CD4-positive, CD25-positive, alpha-beta regulatory T cell (primary cell): ENCODE data around the gene ZBTB16. TPM values are rescaled to one million over a fixed set of nuclear protein-coding genes. Genes with fewer than 3 reads are reported as not detected.

Experiments
- ATAC-seq, 2 donors: fragments of 150-1000 bp; cut with Tn5 transposase; one replicate each; pipeline ENCODE4 v1.10.0; 2021; ENCODE audit warnings: low read depth in 2 of 2, moderate number of reproducible peaks in 2 of 2, moderate library complexity in 1 of 2
- DNase-seq, 3 donors: peaks; one replicate each; pipeline versions ENCODE4 v3.0.0 to v3.0.0-alpha.2; 2012 to 2022; ENCODE audit warnings: mixed read lengths in 1 of 3
- H3K27ac ChIP-seq: one replicate; pipeline ENCODE4 v1.7.0; 2013; ENCODE audit warnings: mild to moderate bottlenecking, low read length; ENCODE audit not compliant: insufficient read depth, poor library complexity, severe bottlenecking
- H3K27me3 ChIP-seq: one replicate; pipeline ENCODE4 v1.7.0; 2013; ENCODE audit warnings: low read length; ENCODE audit not compliant: control insufficient read depth, insufficient read depth
- H3K36me3 ChIP-seq: one replicate; pipeline ENCODE4 v1.7.0; 2013; ENCODE audit warnings: mild to moderate bottlenecking, low read length, moderate library complexity; ENCODE audit not compliant: control insufficient read depth, insufficient read depth
- H3K4me1 ChIP-seq: 2 replicates; pipeline ENCODE4 v1.7.0; 2013; ENCODE audit warnings: mild to moderate bottlenecking, low read length; ENCODE audit not compliant: insufficient read depth, control insufficient read depth, poor library complexity, severe bottlenecking
- H3K4me3 ChIP-seq: one replicate; pipeline ENCODE4 v1.7.0; 2013; ENCODE audit warnings: low read depth, mild to moderate bottlenecking, low read length, moderate library complexity
- H3K9me3 ChIP-seq, 2 experiments: 1 replicate in 1 of 2; 2 replicates in 1 of 2; pipeline ENCODE4 v1.7.0; 2013; ENCODE audit warnings: low read length in 2 of 2, mild to moderate bottlenecking in 1 of 2, moderate library complexity in 1 of 2; ENCODE audit not compliant: control insufficient read depth in 2 of 2
- H3K27ac Mint-ChIP-seq, 3 donors: one replicate each; pipeline ENCODE4 v1.8.0; 2020 to 2022; ENCODE audit warnings: mild to moderate bottlenecking in 3 of 3, mixed read lengths in 3 of 3, moderate library complexity in 2 of 3
- H3K27me3 Mint-ChIP-seq: one replicate; pipeline ENCODE4 v1.8.0; 2022; ENCODE audit warnings: mild to moderate bottlenecking, mixed read lengths
- H3K36me3 Mint-ChIP-seq: one replicate; pipeline ENCODE4 v1.8.0; 2020; ENCODE audit warnings: mixed read lengths
- H3K4me1 Mint-ChIP-seq, 4 donors: one replicate each; pipeline ENCODE4 v1.8.0; 2020 to 2022; ENCODE audit warnings: mixed read lengths in 4 of 4, mild to moderate bottlenecking in 1 of 4
- H3K4me3 Mint-ChIP-seq, 4 donors: one replicate each; pipeline ENCODE4 v1.8.0; 2020 to 2022; ENCODE audit warnings: mild to moderate bottlenecking in 4 of 4, mixed read lengths in 4 of 4, moderate library complexity in 3 of 4
- H3K9me3 Mint-ChIP-seq, 7 donors: one replicate each; pipeline ENCODE4 v1.8.0; 2020 to 2022; ENCODE audit warnings: mixed read lengths in 7 of 7, mild to moderate bottlenecking in 3 of 7, moderate library complexity in 2 of 7
- polyA plus RNA-seq, 4 donors: library from polyadenylated mRNA; unstranded; fragments of 300-500 nt; fragmentation: Illumina TruSeq; gene quantifications; one replicate each; pipeline ENCODE4 v1.2.3, GENCODE V29; 2021
- total RNA-seq: library from RNA; stranded (reverse); gene quantifications from one replicate; pipeline ENCODE4 v1.2.3, GENCODE V29; 2022

The ZBTB16 gene
- total and polyA plus RNA-seq, 5 donors from 2014 or later, result 2.9 to 28.1 (median 8.5) TPM

- H3K9me3 Mint-ChIP-seq, result peaks cover 0 to 2% (median 0%) of the 10 kb centered on the region in 7 donors
- Histone ChIP-seq H3K9me3 (no peaks in the 10 kb centered on the region), H3K4me1 (no peaks in the 10 kb centered on the region), H3K36me3 (no peaks in the 10 kb centered on the region), H3K27ac (no peak overlapping the region), H3K27me3 (no peaks in the 10 kb centered on the region), H3K4me3 (no peak overlapping the region)
- DNase-seq (no peak), ATAC-seq (no peak)
- no peak overlapping the region for H3K27ac Mint-ChIP-seq
- peaks cover 6% of the 10 kb centered on the region for H3K27me3 Mint-ChIP-seq
- no peak overlapping the region for H3K4me3 Mint-ChIP-seq
- peaks cover 3% of the 10 kb centered on the region for H3K36me3 Mint-ChIP-seq
- H3K4me1 Mint-ChIP-seq, result peaks cover 0 to 6% (median 1%) of the 10 kb centered on the region in 4 donors
These were observed 182.5 kb downstream of the ZBTB16 start for GRCh38 chr11:114242032-114242431.

GRCh38 chr11:114243461-114244372 is 184.2 kb downstream of the ZBTB16 start:
- H3K4me3 Mint-ChIP-seq, result no peak overlapping the region
- no peaks in the 10 kb centered on the region for H3K36me3 ChIP-seq
- no peak for ATAC-seq

GRCh38 chr11:114244726-114245394 is 185.3 kb downstream of the ZBTB16 start:
- no peaks in the 10 kb centered on the region for H3K4me1 ChIP-seq
- no peak overlapping the region for H3K27ac Mint-ChIP-seq
- DNase-seq (no peak), ATAC-seq (no peak)
- H3K9me3 ChIP-seq, result no peaks in the 10 kb centered on the region
- H3K27me3 Mint-ChIP-seq, result peaks cover 5% of the 10 kb centered on the region
- H3K4me1 Mint-ChIP-seq, result peaks cover 0 to 6% (median 1%) of the 10 kb centered on the region in 4 donors
- no peak overlapping the region for H3K4me3 Mint-ChIP-seq
- H3K9me3 Mint-ChIP-seq, result peaks cover 0 to 2% (median 0%) of the 10 kb centered on the region in 7 donors
- H3K4me3 ChIP-seq, result no peak overlapping the region
- H3K36me3 Mint-ChIP-seq, result peaks cover 3% of the 10 kb centered on the region
- H3K27ac ChIP-seq, result no peak overlapping the region
- no peaks in the 10 kb centered on the region for H3K36me3 ChIP-seq
- H3K27me3 ChIP-seq, result no peaks in the 10 kb centered on the region

More at GRCh38 chr11:114243461-114244372, 184.2 kb downstream of the ZBTB16 start:
- no peak for DNase-seq
- H3K36me3 Mint-ChIP-seq, result peaks cover 3% of the 10 kb centered on the region
- no peaks in the 10 kb centered on the region for H3K27me3 ChIP-seq
- H3K4me1 Mint-ChIP-seq, result peaks cover 0 to 6% (median 1%) of the 10 kb centered on the region in 4 donors
- peaks cover 0 to 2% (median 0%) of the 10 kb centered on the region in 7 donors for H3K9me3 Mint-ChIP-seq
- no peaks in the 10 kb centered on the region for H3K9me3 ChIP-seq
- H3K4me3 ChIP-seq, result no peak overlapping the region
- H3K27ac Mint-ChIP-seq, result no peak overlapping the region
- H3K27me3 Mint-ChIP-seq, result peaks cover 5% of the 10 kb centered on the region
- no peak overlapping the region for H3K27ac ChIP-seq
- H3K4me1 ChIP-seq, result no peaks in the 10 kb centered on the region

- DNase-seq (no peak), ATAC-seq (no peak)
- H3K27ac ChIP-seq, result no peak overlapping the region
- Mint-ChIP-seq H3K36me3 (peaks cover 3% of the 10 kb centered on the region), H3K27ac (no peak overlapping the region), H3K4me3 (peak overlapping the region in 1 of 4 donors; percentile 43), H3K9me3 (peaks cover 0 to 2% (median 0%) of the 10 kb centered on the region in 7 donors), H3K4me1 (peaks cover 0 to 6% (median 0%) of the 10 kb centered on the region in 4 donors), H3K27me3 (peaks cover 5% of the 10 kb centered on the region)
- no peaks in the 10 kb centered on the region for H3K9me3 ChIP-seq
- H3K4me1 ChIP-seq, result no peaks in the 10 kb centered on the region
- H3K36me3 ChIP-seq, result no peaks in the 10 kb centered on the region
- no peaks in the 10 kb centered on the region for H3K27me3 ChIP-seq
- no peak overlapping the region for H3K4me3 ChIP-seq
These were observed 187.0 kb downstream of the ZBTB16 start for GRCh38 chr11:114246321-114247069.

- no peaks in the 10 kb centered on the region for H3K4me1 ChIP-seq
- no peak overlapping the region for H3K4me3 Mint-ChIP-seq
- no peak overlapping the region for H3K27ac ChIP-seq
- H3K4me1 Mint-ChIP-seq, result peaks cover 0 to 6% (median 0%) of the 10 kb centered on the region in 4 donors
- H3K4me3 ChIP-seq, result no peak overlapping the region
- H3K27me3 ChIP-seq, result no peaks in the 10 kb centered on the region
- H3K27ac Mint-ChIP-seq, result no peak overlapping the region
- no peaks in the 10 kb centered on the region for H3K36me3 ChIP-seq
- DNase-seq (no peak), ATAC-seq (no peak)
- H3K27me3 Mint-ChIP-seq, result peaks cover 5% of the 10 kb centered on the region
- no peaks in the 10 kb centered on the region for H3K9me3 ChIP-seq
- peaks cover 0 to 2% (median 0%) of the 10 kb centered on the region in 7 donors for H3K9me3 Mint-ChIP-seq
- peaks cover 3% of the 10 kb centered on the region for H3K36me3 Mint-ChIP-seq
These were observed 187.7 kb downstream of the ZBTB16 start for GRCh38 chr11:114247070-114247789.

GRCh38 chr11:114250180-114250579 is 190.7 kb downstream of the ZBTB16 start:
- H3K27me3 ChIP-seq, result no peaks in the 10 kb centered on the region
- H3K9me3 Mint-ChIP-seq, result peaks cover 0 to 2% (median 0%) of the 10 kb centered on the region in 7 donors
- H3K9me3 ChIP-seq, result no peaks in the 10 kb centered on the region
- H3K27ac ChIP-seq, result no peak overlapping the region
- no peaks in the 10 kb centered on the region for H3K36me3 ChIP-seq
- ATAC-seq (no peak), DNase-seq (no peak)
- H3K4me3 Mint-ChIP-seq, result no peak overlapping the region
- no peak overlapping the region for H3K4me3 ChIP-seq
- H3K27me3 Mint-ChIP-seq, result no peaks in the 10 kb centered on the region
- peak overlapping the region in 1 of 3 donors; percentile 59 for H3K27ac Mint-ChIP-seq
- no peaks in the 10 kb centered on the region for H3K36me3 Mint-ChIP-seq
- H3K4me1 ChIP-seq, result no peaks in the 10 kb centered on the region
- H3K4me1 Mint-ChIP-seq, result peaks cover 0 to 6% (median 0%) of the 10 kb centered on the region in 4 donors
